ENCODE results near the gene TRIM45.

Gene TRIM45

GRCh38 chr1:117117697-117118096 lies 3.9 kb downstream of the TRIM45 start:
- H3K36me3 ChIP-seq (ENCODE audit: control insufficient read depth in 2 of 2, insufficient read depth in 1 of 2, low read length in 2 of 2) = peaks cover 0 to 52% of the 10 kb centered on the region in 2 experiments; a peak in 2 of 3 replicates
- H3K9me3 ChIP-seq (ENCODE audit: control insufficient read depth, insufficient read depth, low read depth, low read length) = no peaks in the 10 kb centered on the region
- TF ChIP-seq ZNF223 (tag by site-specific recombination; IDR thresholded peaks at IDR 0.05) (no peak), HOXD13 (CRISPR knock-in tag; IDR thresholded peaks at IDR 0.05; ENCODE audit: borderline replicate concordance) (no peak), PRDM10 (tag by site-specific recombination; IDR thresholded peaks at IDR 0.05) (no peak), ZNF48 (tag by site-specific recombination; IDR thresholded peaks at IDR 0.05) (no peak), ZSCAN23 (tag by site-specific recombination; IDR thresholded peaks at IDR 0.05) (no peak), SP2 (tag by site-specific recombination; IDR thresholded peaks at IDR 0.05) (no peak), ZNF335 (tag by site-specific recombination; conservative IDR thresholded peaks at IDR 0.05) (no peak), ZNF280C (tag by site-specific recombination; IDR thresholded peaks at IDR 0.05) (no peak), ZNF660 (tag by site-specific recombination; IDR thresholded peaks at IDR 0.05) (no peak), ZNF560 (tag by site-specific recombination; IDR thresholded peaks at IDR 0.05; ENCODE audit: borderline replicate concordance) (no peak), ZNF366 (tag by site-specific recombination; conservative IDR thresholded peaks at IDR 0.05) (no peak), ZXDB (tag by site-specific recombination; IDR thresholded peaks at IDR 0.05) (no peak)
- no peak overlapping the region for H3K27ac ChIP-seq (ENCODE audit: extremely low read depth, low read depth, low read length)
- CTCF ChIA-PET = interaction anchor here (0.6 kb wide), 1 partner anchor 169 kb away, joined by 3 read pairs; no protein-coding TSS in a partner anchor
- POLR2A ChIA-PET = no interaction called here
- H3K4me3 ChIP-seq (ENCODE audit: low read depth, low read length) = no peak overlapping the region
- no peaks in the 10 kb centered on the region for H3K4me1 ChIP-seq (ENCODE audit: control insufficient read depth, insufficient read depth, low read length)

- TF ChIP-seq ZNF426 (tag by site-specific recombination; IDR thresholded peaks at IDR 0.05) = no peak
- TF ChIP-seq ZNF488 (tag by site-specific recombination; IDR thresholded peaks at IDR 0.05) = no peak
- no peak for TF ChIP-seq ZNF148 (tag by site-specific recombination; IDR thresholded peaks at IDR 0.05; ENCODE audit: borderline replicate concordance)
- TF ChIP-seq KLF7 (tag by site-specific recombination; IDR thresholded peaks at IDR 0.05; ENCODE audit: borderline replicate concordance) = no peak
- TF ChIP-seq ZNF548 (tag by site-specific recombination; IDR thresholded peaks at IDR 0.05) = no peak
- no peak for TF ChIP-seq ZNF747 (tag by site-specific recombination; IDR thresholded peaks at IDR 0.05)
- no peak overlapping the region for H3K27ac ChIP-seq (ENCODE audit: extremely low read depth, low read depth, low read length)
- ChIA-PET CTCF (interaction anchor here (1.0 kb wide), 1 partner anchor 168 kb away, joined by 3 read pairs; no protein-coding TSS in a partner anchor), POLR2A (no interaction called here)
- no peak overlapping the region for H3K4me3 ChIP-seq (ENCODE audit: low read depth, low read length)
- no peaks in the 10 kb centered on the region for H3K9me3 ChIP-seq (ENCODE audit: control insufficient read depth, insufficient read depth, low read depth, low read length)
- H3K4me1 ChIP-seq (ENCODE audit: control insufficient read depth, insufficient read depth, low read length) = no peaks in the 10 kb centered on the region
- H3K36me3 ChIP-seq (ENCODE audit: control insufficient read depth in 2 of 2, insufficient read depth in 1 of 2, low read length in 2 of 2) = peaks cover 0 to 60% of the 10 kb centered on the region in 2 experiments; a peak in 2 of 3 replicates
These were observed 4.8 kb downstream of the TRIM45 start for GRCh38 chr1:117116784-117117130.
